Measurements from ENCODE around the gene FER1L5.

FER1L5 gene

GRCh38 chr2:96625571-96626552 is 16.7 kb upstream of the FER1L5 start:
- no peak overlapping the region for H3K4me3 ChIP-seq (replicated peaks; ENCODE audit: low read depth, low read length)
- DNase-seq (ENCODE audit: extremely low read depth, insufficient read length) = no peak
- H3K27me3 ChIP-seq (replicated peaks; ENCODE audit: control insufficient read depth, insufficient read depth, low read length) = no peaks in the 10 kb centered on the region
- TF ChIP-seq CTCF (IDR thresholded peaks at IDR 0.05; ENCODE audit: insufficient read depth, low read length, poor library complexity, severe bottlenecking) = no peak
- peaks cover 4% of the 10 kb centered on the region for H3K36me3 ChIP-seq (ENCODE audit: control insufficient read depth, insufficient read depth, low read length)

GRCh38 chr2:96626553-96626942 is 16.0 kb upstream of the FER1L5 start:
- TF ChIP-seq CTCF (IDR thresholded peaks at IDR 0.05; ENCODE audit: insufficient read depth, low read length, poor library complexity, severe bottlenecking) = no peak
- Histone ChIP-seq H3K4me3 (replicated peaks; ENCODE audit: low read depth, low read length) (no peak overlapping the region), H3K27me3 (replicated peaks; ENCODE audit: control insufficient read depth, insufficient read depth, low read length) (no peaks in the 10 kb centered on the region), H3K36me3 (ENCODE audit: control insufficient read depth, insufficient read depth, low read length) (peaks cover 8% of the 10 kb centered on the region)
- DNase-seq (ENCODE audit: extremely low read depth, insufficient read length) = no peak

- no peak for DNase-seq (ENCODE audit: extremely low read depth, insufficient read length)
- no peak for TF ChIP-seq CTCF (IDR thresholded peaks at IDR 0.05; ENCODE audit: insufficient read depth, low read length, poor library complexity, severe bottlenecking)
- Histone ChIP-seq H3K36me3 (ENCODE audit: control insufficient read depth, insufficient read depth, low read length) (peaks cover 6% of the 10 kb centered on the region), H3K4me3 (replicated peaks; ENCODE audit: low read depth, low read length) (no peak overlapping the region), H3K27me3 (replicated peaks; ENCODE audit: control insufficient read depth, insufficient read depth, low read length) (no peaks in the 10 kb centered on the region)
These were observed 10.6 kb upstream of the FER1L5 start for GRCh38 chr2:96631804-96632435.

GRCh38 chr2:96633641-96634040 is 8.9 kb upstream of the FER1L5 start:
- no peak for TF ChIP-seq CTCF (IDR thresholded peaks at IDR 0.05; ENCODE audit: insufficient read depth, low read length, poor library complexity, severe bottlenecking)
- Histone ChIP-seq H3K36me3 (ENCODE audit: control insufficient read depth, insufficient read depth, low read length) (peaks cover 4% of the 10 kb centered on the region), H3K4me3 (replicated peaks; ENCODE audit: low read depth, low read length) (no peak overlapping the region), H3K27me3 (replicated peaks; ENCODE audit: control insufficient read depth, insufficient read depth, low read length) (no peaks in the 10 kb centered on the region)
- no peak for DNase-seq (ENCODE audit: extremely low read depth, insufficient read length)

GRCh38 chr2:96636551-96637171 is 5.9 kb upstream of the FER1L5 start:
- Histone ChIP-seq H3K4me3 (replicated peaks; ENCODE audit: low read depth, low read length) (peak overlapping the region; percentile 71), H3K36me3 (ENCODE audit: control insufficient read depth, insufficient read depth, low read length) (no peaks in the 10 kb centered on the region), H3K27me3 (replicated peaks; ENCODE audit: control insufficient read depth, insufficient read depth, low read length) (no peaks in the 10 kb centered on the region)
- no peak for DNase-seq (ENCODE audit: extremely low read depth, insufficient read length)
- TF ChIP-seq CTCF (IDR thresholded peaks at IDR 0.05; ENCODE audit: insufficient read depth, low read length, poor library complexity, severe bottlenecking) = no peak
